NCI-H2196 (cell line): ENCODE measurements around the gene UGT1A10.

ENCODE experiments used
- DNase-seq: peaks from one replicate; lab custom pipeline; 2025; ENCODE audit not compliant: unreplicated experiment; lab: John Stamatoyannopoulos, UW

Gene UGT1A10

DNA sequence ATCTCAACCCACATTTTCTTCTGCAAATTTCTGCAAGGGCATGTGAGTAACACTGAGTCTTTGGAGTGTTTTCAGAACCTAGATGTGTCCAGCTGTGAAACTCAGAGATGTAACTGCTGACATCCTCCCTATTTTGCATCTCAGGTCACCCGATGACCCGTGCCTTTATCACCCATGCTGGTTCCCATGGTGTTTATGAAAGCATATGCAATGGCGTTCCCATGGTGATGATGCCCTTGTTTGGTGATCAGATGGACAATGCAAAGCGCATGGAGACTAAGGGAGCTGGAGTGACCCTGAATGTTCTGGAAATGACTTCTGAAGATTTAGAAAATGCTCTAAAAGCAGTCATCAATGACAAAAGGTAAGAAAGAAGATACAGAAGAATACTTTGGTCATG is 131.8 kb downstream of the UGT1A10 start:
- DNase-seq, result no peak

- no peak for DNase-seq
These were observed 133.0 kb downstream of the UGT1A10 start for GRCh38 chr2:233769260-233769659.

- DNase-seq, result no peak
These were observed 135.9 kb downstream of the UGT1A10 start for GRCh38 chr2:233772153-233772552.

GRCh38 chr2:233772583-233772982 is 136.3 kb downstream of the UGT1A10 start:
- no peak for DNase-seq

DNA sequence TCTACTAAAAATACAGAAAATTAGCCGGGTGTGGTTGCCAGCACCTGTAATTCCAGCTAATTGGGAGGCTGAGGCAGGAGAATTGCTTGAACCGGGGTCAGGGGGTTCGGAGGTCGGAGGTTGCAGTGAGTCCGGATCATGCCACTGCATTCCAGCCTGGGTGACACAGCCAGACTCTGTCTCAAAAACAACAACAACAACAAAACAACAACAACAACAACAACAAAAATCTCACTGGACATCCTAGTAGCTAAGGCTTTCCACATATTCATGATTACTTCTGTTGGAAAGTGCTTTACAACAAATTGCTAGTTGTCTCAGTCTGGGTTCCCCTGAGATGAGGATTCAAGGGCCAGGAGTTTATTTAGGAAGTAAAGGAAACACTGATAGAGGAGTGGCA is 137.6 kb downstream of the UGT1A10 start:
- no peak for DNase-seq

DNA sequence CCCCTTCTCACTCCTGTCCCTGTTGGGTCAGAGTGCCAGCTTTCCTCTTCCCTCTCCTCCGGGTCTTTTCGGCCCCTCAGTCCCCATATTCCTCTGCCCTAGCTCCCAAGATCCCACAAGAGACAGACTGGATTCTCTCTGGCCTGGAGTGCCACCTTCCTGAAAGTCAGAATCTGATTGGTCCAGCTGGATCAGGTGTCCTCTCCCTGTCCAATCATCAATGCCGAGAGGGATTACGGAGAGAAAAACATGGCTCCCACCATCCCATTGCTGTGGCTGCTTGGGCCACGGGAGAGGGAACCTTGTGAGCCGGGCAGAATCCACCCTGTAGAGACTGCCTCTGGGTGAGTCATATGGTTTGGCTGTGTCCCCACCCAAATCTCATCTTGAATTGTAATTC is 139.2 kb downstream of the UGT1A10 start:
- no peak for DNase-seq

GRCh38 chr2:233778030-233778429 is 141.8 kb downstream of the UGT1A10 start, which contains the start of gene MROH2A:
Gene MROH2A (plus strand): TSS chr2:233778330. CDS start chr2:233779359, 1,029 bp downstream.
- no peak for DNase-seq

DNA sequence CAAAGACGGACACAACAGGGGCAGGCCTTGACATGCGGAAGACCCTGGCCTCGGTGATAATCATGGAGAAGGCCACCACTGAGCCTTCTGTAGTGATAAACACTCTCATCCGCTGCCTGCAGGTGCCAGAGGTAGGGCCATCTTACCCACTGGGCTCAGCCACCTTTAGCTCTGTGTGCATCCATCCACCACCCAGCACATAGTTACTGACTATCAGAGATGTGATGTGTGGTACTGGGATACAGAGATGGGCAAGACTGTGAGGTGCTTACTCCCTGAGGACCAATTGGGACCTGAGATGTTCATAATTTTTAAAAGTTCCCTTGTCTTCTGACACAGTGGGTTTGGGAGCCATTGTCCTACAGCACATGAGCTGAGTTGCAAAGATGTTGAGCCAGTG is 143.5 kb downstream of the UGT1A10 start:
- no peak for DNase-seq

DNA sequence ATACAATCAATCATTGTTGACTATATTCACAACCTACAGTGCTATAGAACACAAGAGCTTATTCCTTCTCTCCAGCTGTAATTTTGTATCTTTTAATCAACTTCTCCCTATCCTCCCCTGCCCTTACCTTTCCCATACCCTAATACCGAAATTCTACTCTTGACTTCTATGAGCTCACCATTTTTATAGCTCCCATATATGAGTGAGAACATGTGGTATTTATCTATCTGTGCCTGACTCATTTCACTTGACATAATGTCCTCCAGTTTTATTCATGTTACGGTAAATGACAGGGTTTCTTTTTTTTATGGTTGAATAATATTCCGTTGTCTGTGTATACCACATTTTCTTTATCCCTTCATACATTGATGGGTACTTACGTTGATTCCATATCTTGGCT is 144.5 kb downstream of the UGT1A10 start:
- DNase-seq, result no peak

DNA sequence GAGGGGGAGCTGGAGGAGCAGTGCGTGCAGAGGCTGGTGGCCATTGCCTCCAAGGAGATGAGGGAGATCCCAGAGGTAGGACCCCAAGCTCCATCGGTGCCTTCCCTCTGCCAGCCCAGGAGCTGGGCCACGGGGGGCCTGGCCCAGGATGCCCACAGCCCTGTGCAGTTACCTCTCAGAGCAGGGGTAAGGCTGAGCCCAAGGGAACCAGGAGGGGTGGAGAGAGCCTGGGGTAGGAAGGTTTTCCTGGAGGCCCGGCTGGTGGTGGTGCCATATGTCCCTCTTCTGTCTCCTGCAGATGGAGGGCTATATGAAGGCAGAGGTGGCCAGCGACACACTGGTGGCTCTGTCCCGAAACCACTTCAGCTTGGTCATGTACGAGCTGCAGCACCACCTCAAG is 153.3 kb downstream of the UGT1A10 start:
- no peak for DNase-seq

- no peak for DNase-seq
These were observed 155.1 kb downstream of the UGT1A10 start for GRCh38 chr2:233791151-233791882.

DNA sequence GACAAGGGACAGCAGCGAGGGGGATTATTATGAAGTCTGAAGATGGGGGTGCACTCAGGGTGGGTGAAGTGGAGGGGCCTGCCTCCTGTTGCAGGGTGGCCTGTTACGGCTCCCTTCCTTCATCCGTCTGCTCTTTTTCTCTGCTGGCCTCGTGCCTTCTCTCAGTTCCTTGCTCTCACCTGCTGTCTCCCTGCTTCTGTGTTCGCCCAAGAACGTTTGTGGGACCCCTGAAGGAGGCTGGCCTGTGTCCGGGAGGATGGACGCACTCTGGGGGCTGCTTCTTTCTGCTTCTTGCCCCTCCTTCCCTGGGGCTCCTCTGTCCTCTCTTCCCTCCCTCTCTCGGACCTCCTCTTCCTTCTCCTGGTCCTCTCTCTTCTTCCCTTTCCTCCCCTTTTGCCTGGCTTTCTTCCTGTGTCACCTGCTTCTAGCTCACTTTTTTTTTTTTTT is 155.7 kb downstream of the UGT1A10 start:
- DNase-seq, result no peak

GRCh38 chr2:233792720-233793119 is 156.5 kb downstream of the UGT1A10 start:
- no peak for DNase-seq

GRCh38 chr2:233793465-233794127 is 157.3 kb downstream of the UGT1A10 start:
- no peak for DNase-seq

- DNase-seq, result no peak
These were observed 157.9 kb downstream of the UGT1A10 start for GRCh38 chr2:233794128-233794658.

DNA sequence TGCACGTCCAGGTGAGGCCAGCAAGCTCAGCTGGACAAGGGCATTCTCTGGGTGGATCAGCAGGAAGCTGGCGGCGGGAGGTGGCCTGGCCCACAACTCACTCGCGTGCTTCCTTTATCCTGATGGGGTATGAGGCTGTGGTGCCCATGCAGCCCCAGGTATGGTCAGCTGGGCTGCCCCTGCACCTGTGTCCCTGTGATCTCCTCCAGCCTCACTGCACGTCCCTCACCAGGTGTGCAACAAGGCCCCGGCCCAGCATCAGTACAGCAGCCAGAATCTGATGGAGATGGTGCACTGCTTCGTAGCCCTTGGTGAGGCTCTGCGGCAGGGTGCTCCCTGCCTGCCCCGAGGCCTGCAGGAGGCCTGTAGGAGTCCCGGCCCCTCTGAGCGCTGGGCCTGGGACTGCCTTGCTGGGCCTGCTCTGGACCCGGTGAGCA is 159.5 kb downstream of the UGT1A10 start:
- no peak for DNase-seq

- no peak for DNase-seq
These were observed 160.0 kb downstream of the UGT1A10 start for GRCh38 chr2:233796254-233796653.

DNA sequence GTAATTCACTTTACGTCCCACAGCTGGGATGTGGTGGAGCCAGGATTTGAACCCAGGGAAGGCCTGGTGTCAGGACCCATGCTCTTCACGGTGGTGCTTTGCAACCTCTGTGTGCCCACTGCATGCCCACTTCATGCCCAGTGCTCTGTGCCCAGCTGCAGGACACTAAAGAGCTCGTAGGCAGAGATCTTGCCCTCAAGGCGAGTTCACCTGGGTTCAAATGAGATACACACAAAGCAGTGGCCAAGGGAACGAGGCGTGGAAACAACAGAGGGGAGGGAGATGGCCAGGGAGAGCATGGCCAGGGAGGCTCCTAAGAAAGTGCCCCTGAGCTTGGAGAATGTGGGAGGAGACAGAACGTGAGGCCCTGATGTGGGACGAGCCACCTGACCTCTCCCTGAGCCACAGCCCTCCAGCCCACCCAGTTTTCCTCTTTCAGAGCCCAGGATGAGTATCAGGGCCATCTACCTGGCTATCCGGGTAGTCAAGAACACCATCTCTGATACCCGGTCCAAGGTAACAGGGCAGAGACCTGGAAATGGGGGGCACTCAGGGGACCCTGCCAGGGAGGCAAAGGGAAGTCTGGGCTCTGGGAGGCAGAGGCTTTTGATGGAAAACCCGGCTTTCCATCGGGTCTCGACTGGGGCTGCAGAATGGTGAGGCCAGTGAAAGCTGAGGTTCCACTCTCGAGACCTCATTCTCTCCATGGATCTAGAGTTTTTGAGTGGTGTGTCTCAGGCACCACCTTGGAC is 162.3 kb downstream of the UGT1A10 start:
- no peak for DNase-seq

- DNase-seq, result no peak
These were observed 162.9 kb downstream of the UGT1A10 start for GRCh38 chr2:233799087-233799665.

DNA sequence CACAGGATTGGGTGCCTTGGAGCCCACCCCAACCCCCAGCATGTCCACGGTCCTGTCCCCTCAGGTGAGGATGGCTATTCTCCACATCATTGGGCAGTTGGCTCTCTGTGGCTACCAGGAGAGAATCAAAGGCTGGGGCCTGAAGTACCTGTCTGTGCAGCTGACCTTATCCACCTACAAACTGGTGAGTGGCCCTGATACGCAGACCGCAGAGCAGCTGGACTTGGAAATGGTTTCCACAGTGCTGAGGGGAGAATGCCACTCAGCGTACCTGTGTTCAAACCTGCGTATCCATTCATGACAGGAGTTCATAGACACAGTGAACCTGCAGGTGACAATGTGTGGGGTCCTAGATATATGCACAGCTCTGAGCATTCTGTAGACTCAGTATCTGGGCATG is 163.5 kb downstream of the UGT1A10 start:
- DNase-seq, result no peak

GRCh38 chr2:233800208-233800607 is 164.0 kb downstream of the UGT1A10 start:
- no peak for DNase-seq
